ENCODE measurements around the gene LIMK2.

- no peak for TF ChIP-seq FOXK2 (IDR thresholded peaks at IDR 0.05)
- no peak for TF ChIP-seq ELF4 (IDR thresholded peaks at IDR 0.05)
- TF ChIP-seq PKNOX1 (IDR thresholded peaks at IDR 0.05) = no peak
- no peak for TF ChIP-seq BHLHE40 (IDR thresholded peaks at IDR 0.05; ENCODE audit: borderline replicate concordance)
- no peak for TF ChIP-seq SP1 (IDR thresholded peaks at IDR 0.05)
- TF ChIP-seq FOXA1 (IDR thresholded peaks at IDR 0.05) = no peak
- TF ChIP-seq TARDBP (IDR thresholded peaks at IDR 0.05) = no peak
- no peak for TF ChIP-seq SUZ12 (IDR thresholded peaks at IDR 0.05)
Observed at GRCh38 chr22:31302006-31302405, 89.9 kb downstream of the LIMK2 start.
